OCI-LY7 (cell line): ENCODE data around the gene CD52. TPM values are rescaled to one million over a fixed set of nuclear protein-coding genes. Genes with fewer than 3 reads are reported as not detected.
"Not testable (repeated sequence)": the region's sequence is repeated elsewhere in the genome, so short reads cannot be mapped to it uniquely, and the experiment has no call there.

ENCODE experiments used
- BruUV-seq: library from RNA; stranded (reverse); fragments of 400-500 nt; replicated peaks from 2 replicates; lab custom pipeline; 2021; lab: Mats Ljungman, UMichigan
- CTCF ChIA-PET: fragments of 300-600 bp; sonication (Branson Sonifier 250); formaldehyde crosslinking; loops from one replicate; lab custom pipeline; 2022; ENCODE audit warnings: antibody characterized with exemption; ENCODE audit not compliant: unreplicated experiment; lab: Charles Lee
- POLR2A ChIA-PET: fragments of 300-600 bp; sonication (Branson Sonifier 250); formaldehyde crosslinking; loops from one replicate; lab custom pipeline; 2022; ENCODE audit warnings: antibody characterized with exemption; lab: Charles Lee
- DNase-seq: peaks from one replicate; pipeline ENCODE4 v3.0.0-alpha.2; 2015; ENCODE audit warnings: low spot score
- H2AFZ ChIP-seq: fragments of 200-600 bp; sonication (generic), shearing (Covaris generic); 2 replicates; pipeline ENCODE4 v1.6.1; 2014; ENCODE audit warnings: mild to moderate bottlenecking, antibody characterized with exemption, low read length, moderate library complexity
- H3K27ac ChIP-seq: fragments of 200-600 bp; sonication (generic); 2 replicates; pipeline ENCODE4 v1.5.1; 2014; ENCODE audit warnings: mixed run types, low read depth, mild to moderate bottlenecking, moderate library complexity, low read length, inconsistent platforms; ENCODE audit not compliant: poor library complexity, severe bottlenecking
- H3K36me3 ChIP-seq: fragments of 200-600 bp; sonication (generic); 2 replicates; pipeline ENCODE4 v1.6.1; 2014; ENCODE audit warnings: mild to moderate bottlenecking, antibody characterized with exemption, low read length, moderate library complexity, mixed read lengths; ENCODE audit not compliant: insufficient read depth
- H3K4me1 ChIP-seq: fragments of 200-600 bp; sonication (generic); 2 replicates; pipeline ENCODE4 v1.5.1; 2014; ENCODE audit warnings: mild to moderate bottlenecking, low read length; ENCODE audit not compliant: insufficient read depth, poor library complexity, severe bottlenecking
- H3K4me2 ChIP-seq: fragments of 200-600 bp; sonication (generic); 2 replicates; pipeline ENCODE4 v1.6.1; 2014; ENCODE audit warnings: mild to moderate bottlenecking, low read length
- H3K4me3 ChIP-seq: fragments of 200-600 bp; sonication (generic); 2 replicates; pipeline ENCODE4 v1.5.1; 2014; ENCODE audit warnings: mild to moderate bottlenecking, low read depth, low read length; ENCODE audit not compliant: poor library complexity, severe bottlenecking
- H3K79me2 ChIP-seq: fragments of 200-600 bp; sonication (generic); 2 replicates; pipeline ENCODE4 v1.6.1; 2016; ENCODE audit warnings: low read depth, mild to moderate bottlenecking, low read length, moderate library complexity, mixed read lengths; ENCODE audit not compliant: insufficient read depth
- H3K9me2 ChIP-seq: fragments of 200-600 bp; sonication (generic); 2 replicates; pipeline ENCODE4 v1.6.1; 2016; ENCODE audit warnings: mild to moderate bottlenecking, low read length, mixed read lengths; ENCODE audit not compliant: insufficient read depth
- H3K9me3 ChIP-seq: fragments of 200-600 bp; sonication (generic); 2 replicates; pipeline ENCODE4 v1.6.1; 2014; ENCODE audit warnings: mild to moderate bottlenecking, mixed run types, low read length, mixed read lengths
- H4K20me1 ChIP-seq: fragments of 200-600 bp; sonication (generic); 2 replicates; pipeline ENCODE4 v1.6.1; 2014; ENCODE audit warnings: mild to moderate bottlenecking, antibody characterized with exemption, low read length, moderate library complexity, mixed read lengths; ENCODE audit not compliant: insufficient read depth
- CTCF ChIP-seq: fragments of 200-600 bp; sonication (generic); conservative IDR thresholded peaks from 2 replicates; pipeline ENCODE4 v1.5.1; 2014; ENCODE audit warnings: mild to moderate bottlenecking, antibody characterized with exemption, low read length, moderate library complexity, mixed read lengths
- EZH2phosphoT487 ChIP-seq: fragments of 200-600 bp; sonication (generic); IDR thresholded peaks from 2 replicates; pipeline ENCODE4 v1.6.1; 2018; ENCODE audit warnings: low read depth, borderline replicate concordance, mild to moderate bottlenecking, mixed run types, antibody characterized with exemption, low read length, moderate library complexity, mixed read lengths
- intact Hi-C: fragments of 100-400 bp; cut with micrococcal nuclease; formaldehyde crosslinking; loops from one replicate; pipeline ENCODE4 v1.10.0; 2022; ENCODE audit not compliant: unreplicated experiment
- total RNA-seq, 2 experiments: library from RNA; depleted of rRNA in 1 of 2; stranded (reverse); fragments of >200 nt in 1 of 2; shearing (Covaris generic) in 1 of 2; gene quantifications; 2 replicates each; pipeline ENCODE4 v1.2.3, GENCODE V29; 2014 to 2022

The CD52 gene
- total RNA-seq, 2 experiments from 2014 or later: 470 to 769 TPM

GRCh38 chr1:26291433-26291832, 26.3 kb upstream of the CD52 start:
- no peaks in the 10 kb centered on the region for H3K79me2 ChIP-seq
- intact Hi-C loops: no loop called here
- CTCF ChIA-PET: interaction anchor here (1.5 to 1.6 kb wide), 2 partner anchors 10 to 26 kb away, joined by 3 read pairs; partner anchors contain the start of gene CD52
- TF ChIP-seq EZH2phosphoT487: no peak
- no peak for TF ChIP-seq CTCF
- H3K36me3 ChIP-seq: peaks cover 34% of the 10 kb centered on the region
- peak overlapping the region; percentile 98 for H3K27ac ChIP-seq
- no peaks in the 10 kb centered on the region for H3K9me3 ChIP-seq
- no peaks in the 10 kb centered on the region for H4K20me1 ChIP-seq
- H3K4me3 ChIP-seq: peak overlapping the region; percentile 13
- DNase-seq: peak; percentile 32
- peaks cover 68% of the 10 kb centered on the region for H3K4me1 ChIP-seq
- no TSS peak for BruUV-seq
- POLR2A ChIA-PET: interaction anchor here (2.4 to 11.0 kb wide), 3 partner anchors 9 to 27 kb away, joined by 7 to 273 read pairs (median 106); partner anchors contain the start of genes CD52 and UBXN11
- H3K9me2 ChIP-seq: no peaks in the 10 kb centered on the region
- H2AFZ ChIP-seq: peak overlapping the region; percentile 6; the same call in 1 of the 2 replicates
- H3K4me2 ChIP-seq: peak overlapping the region; percentile 81

- peak overlapping the region; percentile 81; the same call in 1 of the 2 replicates for H3K4me2 ChIP-seq
- intact Hi-C loops: no loop called here
- peaks cover 39% of the 10 kb centered on the region for H3K36me3 ChIP-seq
- H3K4me3 ChIP-seq: no peak overlapping the region
- H3K9me3 ChIP-seq: no peaks in the 10 kb centered on the region
- H4K20me1 ChIP-seq: no peaks in the 10 kb centered on the region
- H2AFZ ChIP-seq: no peak overlapping the region
- TF ChIP-seq EZH2phosphoT487: no peak
- TF ChIP-seq CTCF: no peak
- no peak for DNase-seq
- H3K9me2 ChIP-seq: no peaks in the 10 kb centered on the region
- peak overlapping the region; percentile 98 for H3K27ac ChIP-seq
- ChIA-PET POLR2A (interaction anchor here (2.4 to 11.0 kb wide), 3 partner anchors 9 to 26 kb away, joined by 7 to 273 read pairs (median 106); partner anchors contain the start of genes CD52 and UBXN11), CTCF (interaction anchor here (1.6 kb wide), 1 partner anchor 26 kb away, joined by 3 read pairs; the partner anchor contains the start of gene CD52)
- no TSS peak for BruUV-seq
- H3K4me1 ChIP-seq: peaks cover 63% of the 10 kb centered on the region
- H3K79me2 ChIP-seq: no peaks in the 10 kb centered on the region
Observed at GRCh38 chr1:26291939-26292338, 25.8 kb upstream of the CD52 start.

- H2AFZ ChIP-seq, H3K9me3 ChIP-seq, intact Hi-C loops, BruUV-seq, H3K79me2 ChIP-seq, H3K9me2 ChIP-seq, H3K4me3 ChIP-seq, H4K20me1 ChIP-seq, H3K4me2 ChIP-seq, DNase-seq: not testable (repeated sequence)
- peaks cover 46% of the 10 kb centered on the region for H3K36me3 ChIP-seq
- peak overlapping the region; percentile 34 for H3K27ac ChIP-seq
- peaks cover 55% of the 10 kb centered on the region for H3K4me1 ChIP-seq
- ChIA-PET CTCF (interaction anchor here (1.6 kb wide), 1 partner anchor 25 kb away, joined by 3 read pairs; the partner anchor contains the start of gene CD52), POLR2A (interaction anchor here (2.4 to 11.0 kb wide), 3 partner anchors 8 to 26 kb away, joined by 7 to 273 read pairs (median 106); partner anchors contain the start of genes CD52 and UBXN11)
Observed at GRCh38 chr1:26292735-26293134, 25.0 kb upstream of the CD52 start.
